ENCODE measurements around the gene SLCO2A1.
A peak's percentile ranks its signal among the peaks of the same experiment; 100 is the strongest.

The SLCO2A1 gene

GRCh38 chr3:133945381-133946095, 84.2 kb downstream of the SLCO2A1 start:
- no peak for DNase-seq

GRCh38 chr3:133944641-133945380, 84.9 kb downstream of the SLCO2A1 start:
- DNase-seq: peak; percentile 22

- DNase-seq: no peak
Observed at GRCh38 chr3:133944181-133944580, 85.5 kb downstream of the SLCO2A1 start.

GRCh38 chr3:133943639-133944141, 86.0 kb downstream of the SLCO2A1 start:
- peak; percentile 76 for DNase-seq

- no peak for DNase-seq
Observed at GRCh38 chr3:133943031-133943535, 86.6 kb downstream of the SLCO2A1 start.

GRCh38 chr3:133941415-133941821, 88.3 kb downstream of the SLCO2A1 start:
- no peak for DNase-seq

- no peak for DNase-seq
Observed at GRCh38 chr3:133940536-133940935, 89.2 kb downstream of the SLCO2A1 start.

- DNase-seq: no peak
Observed at GRCh38 chr3:133939463-133939835, 90.3 kb downstream of the SLCO2A1 start.

- no peak for DNase-seq
Observed at GRCh38 chr3:133938770-133939462, 90.8 kb downstream of the SLCO2A1 start.

- no peak for DNase-seq
Observed at GRCh38 chr3:133937756-133938601, 91.7 kb downstream of the SLCO2A1 start.

GRCh38 chr3:133937061-133937686, 92.6 kb downstream of the SLCO2A1 start:
- DNase-seq: no peak

GRCh38 chr3:133935843-133936769, 93.6 kb downstream of the SLCO2A1 start:
- no peak for DNase-seq

GRCh38 chr3:133934996-133935842, 94.5 kb downstream of the SLCO2A1 start:
- no peak for DNase-seq

- DNase-seq: no peak
Observed at GRCh38 chr3:133934073-133934970, 95.4 kb downstream of the SLCO2A1 start.

- DNase-seq: no peak
Observed at GRCh38 chr3:133933097-133934024, 96.4 kb downstream of the SLCO2A1 start.

- no peak for DNase-seq
Observed at GRCh38 chr3:133932009-133932408, 97.7 kb downstream of the SLCO2A1 start.

- no peak for DNase-seq
Observed at GRCh38 chr3:133931084-133931483, 98.6 kb downstream of the SLCO2A1 start.
